ENCODE data around the gene TRIP13.

The TRIP13 gene

GRCh38 chr5:955886-956761 is 63.4 kb downstream of the TRIP13 start:
- DNase-seq (ENCODE audit: low read depth): no peak

- DNase-seq (ENCODE audit: low read depth): no peak
Measured at GRCh38 chr5:956941-957747, 64.5 kb downstream of the TRIP13 start.

GRCh38 chr5:957748-958485 is 65.2 kb downstream of the TRIP13 start:
- DNase-seq (ENCODE audit: low read depth): no peak

- DNase-seq (ENCODE audit: low read depth): no peak
Measured at GRCh38 chr5:958701-959571, 66.3 kb downstream of the TRIP13 start.

GRCh38 chr5:959581-960531 is 67.2 kb downstream of the TRIP13 start:
- no peak for DNase-seq (ENCODE audit: low read depth)

GRCh38 chr5:960551-960950 is 67.9 kb downstream of the TRIP13 start:
- no peak for DNase-seq (ENCODE audit: low read depth)

GRCh38 chr5:961002-961710 is 68.5 kb downstream of the TRIP13 start:
- DNase-seq (ENCODE audit: low read depth): no peak

- DNase-seq (ENCODE audit: low read depth): no peak
Measured at GRCh38 chr5:961711-962240, 69.1 kb downstream of the TRIP13 start.

GRCh38 chr5:962386-962785 is 69.7 kb downstream of the TRIP13 start:
- no peak for DNase-seq (ENCODE audit: low read depth)

GRCh38 chr5:962801-963200 is 70.1 kb downstream of the TRIP13 start:
- no peak for DNase-seq (ENCODE audit: low read depth)

- DNase-seq (ENCODE audit: low read depth): no peak
Measured at GRCh38 chr5:963310-963672, 70.6 kb downstream of the TRIP13 start.

GRCh38 chr5:963673-964531 is 71.2 kb downstream of the TRIP13 start:
- no peak for DNase-seq (ENCODE audit: low read depth)

- no peak for DNase-seq (ENCODE audit: low read depth)
Measured at GRCh38 chr5:964821-965220, 72.1 kb downstream of the TRIP13 start.

- DNase-seq (ENCODE audit: low read depth): no peak
Measured at GRCh38 chr5:965604-966344, 73.1 kb downstream of the TRIP13 start.

GRCh38 chr5:966345-966710 is 73.6 kb downstream of the TRIP13 start:
- DNase-seq (ENCODE audit: low read depth): no peak

GRCh38 chr5:966941-967340 is 74.3 kb downstream of the TRIP13 start:
- no peak for DNase-seq (ENCODE audit: low read depth)

Measured in stimulated activated CD8-positive, alpha-beta memory T cell treated with anti-CD3 and anti-CD28 coated beads, Interleukin-12 subunit alpha, Interleukin-12 subunit beta, amount 100 ng/mL, for 1 hour (primary cell).